Activated naive CD4-positive, alpha-beta T cell treated with anti-CD3 and anti-CD28 coated beads, Interleukin-2, amount 10 ng/mL, durations not matched to agents 7 days and 5 days (primary cell): ENCODE measurements around the gene HOXB9.

ENCODE experiments used
- CTCF ChIA-PET: fragments of 350-600 bp; sonication (Branson Sonifier 250); formaldehyde crosslinking; loops from one replicate; lab custom pipeline; 2021; ENCODE audit warnings: antibody characterized with exemption; lab: Charles Lee
- DNase-seq: peaks from one replicate; pipeline ENCODE4 v3.0.0-alpha.2; 2020
- H3K27ac Mint-ChIP-seq: one replicate; pipeline ENCODE4 v1.8.0; 2021; ENCODE audit warnings: mild to moderate bottlenecking, moderate library complexity, mixed read lengths
- H3K27me3 Mint-ChIP-seq: one replicate; pipeline ENCODE4 v1.8.0; 2021; ENCODE audit warnings: mild to moderate bottlenecking, mixed read lengths
- H3K36me3 Mint-ChIP-seq: one replicate; pipeline ENCODE4 v1.8.0; 2021; ENCODE audit warnings: mixed read lengths
- H3K4me1 Mint-ChIP-seq: one replicate; pipeline ENCODE4 v1.8.0; 2021; ENCODE audit warnings: mixed read lengths
- H3K4me3 Mint-ChIP-seq: one replicate; pipeline ENCODE4 v1.8.0; 2021; ENCODE audit warnings: mild to moderate bottlenecking, moderate library complexity, mixed read lengths
- H3K9me3 Mint-ChIP-seq: one replicate; pipeline ENCODE4 v1.8.0; 2021; ENCODE audit warnings: mixed read lengths

HOXB9 gene

GRCh38 chr17:48632579-48633265 is 6.6 kb upstream of the HOXB9 start:
- peaks cover 17% of the 10 kb centered on the region for H3K4me1 Mint-ChIP-seq
- no peak overlapping the region for H3K27ac Mint-ChIP-seq
- peaks cover 100% of the 10 kb centered on the region for H3K27me3 Mint-ChIP-seq
- H3K36me3 Mint-ChIP-seq, result no peaks in the 10 kb centered on the region
- CTCF ChIA-PET, result interaction anchor here (1.2 to 1.9 kb wide), 4 partner anchors 11 to 42 kb away, joined by 3 to 5 read pairs (median 4); no protein-coding TSS in a partner anchor
- H3K4me3 Mint-ChIP-seq, result peak overlapping the region; percentile 16
- DNase-seq, result no peak
- no peaks in the 10 kb centered on the region for H3K9me3 Mint-ChIP-seq

- Mint-ChIP-seq H3K27ac (no peak overlapping the region), H3K36me3 (no peaks in the 10 kb centered on the region), H3K4me1 (peaks cover 18% of the 10 kb centered on the region), H3K4me3 (no peak overlapping the region), H3K9me3 (no peaks in the 10 kb centered on the region), H3K27me3 (peaks cover 100% of the 10 kb centered on the region)
- CTCF ChIA-PET, result interaction anchor here (1.2 to 1.9 kb wide), 4 partner anchors 11 to 41 kb away, joined by 3 to 5 read pairs (median 4); no protein-coding TSS in a partner anchor
- DNase-seq, result no peak
These were observed 5.8 kb upstream of the HOXB9 start for GRCh38 chr17:48631693-48632578.

GRCh38 chr17:48630925-48631692 is 5.0 kb upstream of the HOXB9 start:
- peaks cover 100% of the 10 kb centered on the region for H3K27me3 Mint-ChIP-seq
- H3K4me3 Mint-ChIP-seq, result no peak overlapping the region
- H3K27ac Mint-ChIP-seq, result no peak overlapping the region
- peaks cover 17% of the 10 kb centered on the region for H3K4me1 Mint-ChIP-seq
- no peaks in the 10 kb centered on the region for H3K9me3 Mint-ChIP-seq
- CTCF ChIA-PET, result interaction anchor here (1.2 to 1.3 kb wide), 2 partner anchors 29 to 40 kb away, joined by 4 read pairs; no protein-coding TSS in a partner anchor
- DNase-seq, result no peak
- no peaks in the 10 kb centered on the region for H3K36me3 Mint-ChIP-seq

- Mint-ChIP-seq H3K27me3 (peaks cover 100% of the 10 kb centered on the region), H3K4me1 (peaks cover 20% of the 10 kb centered on the region), H3K27ac (no peak overlapping the region), H3K9me3 (no peaks in the 10 kb centered on the region), H3K4me3 (no peak overlapping the region), H3K36me3 (no peaks in the 10 kb centered on the region)
- no peak for DNase-seq
- CTCF ChIA-PET, result no interaction called here
These were observed 4.1 kb upstream of the HOXB9 start for GRCh38 chr17:48630009-48630924.

GRCh38 chr17:48629411-48629759 is 3.2 kb upstream of the HOXB9 start:
- CTCF ChIA-PET, result interaction anchor here (1.2 kb wide), 1 partner anchor 18 kb away, joined by 4 read pairs; no protein-coding TSS in a partner anchor
- no peaks in the 10 kb centered on the region for H3K9me3 Mint-ChIP-seq
- peaks cover 20% of the 10 kb centered on the region for H3K4me1 Mint-ChIP-seq
- DNase-seq, result no peak
- H3K4me3 Mint-ChIP-seq, result no peak overlapping the region
- H3K36me3 Mint-ChIP-seq, result no peaks in the 10 kb centered on the region
- no peak overlapping the region for H3K27ac Mint-ChIP-seq
- peaks cover 100% of the 10 kb centered on the region for H3K27me3 Mint-ChIP-seq

GRCh38 chr17:48628649-48629410 is 2.7 kb upstream of the HOXB9 start:
- H3K4me1 Mint-ChIP-seq, result peaks cover 23% of the 10 kb centered on the region
- no peak for DNase-seq
- no peak overlapping the region for H3K4me3 Mint-ChIP-seq
- CTCF ChIA-PET, result interaction anchor here (1.2 kb wide), 1 partner anchor 19 kb away, joined by 4 read pairs; no protein-coding TSS in a partner anchor
- peaks cover 100% of the 10 kb centered on the region for H3K27me3 Mint-ChIP-seq
- H3K9me3 Mint-ChIP-seq, result no peaks in the 10 kb centered on the region
- no peaks in the 10 kb centered on the region for H3K36me3 Mint-ChIP-seq
- no peak overlapping the region for H3K27ac Mint-ChIP-seq

GRCh38 chr17:48627623-48628521 is 1.7 kb upstream of the HOXB9 start:
- Mint-ChIP-seq H3K4me3 (no peak overlapping the region), H3K27me3 (peaks cover 100% of the 10 kb centered on the region), H3K36me3 (no peaks in the 10 kb centered on the region), H3K4me1 (peaks cover 19% of the 10 kb centered on the region), H3K9me3 (no peaks in the 10 kb centered on the region), H3K27ac (no peak overlapping the region)
- CTCF ChIA-PET, result interaction anchor here (0.7 kb wide), 1 partner anchor 9 kb away, joined by 3 read pairs; no protein-coding TSS in a partner anchor
- DNase-seq, result no peak

- H3K9me3 Mint-ChIP-seq, result no peaks in the 10 kb centered on the region
- H3K27me3 Mint-ChIP-seq, result peaks cover 100% of the 10 kb centered on the region
- no peak overlapping the region for H3K27ac Mint-ChIP-seq
- no peak overlapping the region for H3K4me3 Mint-ChIP-seq
- CTCF ChIA-PET, result interaction anchor here (0.7 to 2.5 kb wide), 4 partner anchors 8 to 124 kb away, joined by 3 to 13 read pairs (median 8); partner anchors contain the start of gene HOXB8
- H3K4me1 Mint-ChIP-seq, result peaks cover 17% of the 10 kb centered on the region
- no peak for DNase-seq
- no peaks in the 10 kb centered on the region for H3K36me3 Mint-ChIP-seq
These were observed 1.0 kb upstream of the HOXB9 start for GRCh38 chr17:48627118-48627597.

GRCh38 chr17:48625495-48626244 is 488 bp downstream of the HOXB9 start:
- Mint-ChIP-seq H3K9me3 (no peaks in the 10 kb centered on the region), H3K36me3 (no peaks in the 10 kb centered on the region), H3K27me3 (peaks cover 100% of the 10 kb centered on the region), H3K4me1 (peaks cover 17% of the 10 kb centered on the region), H3K4me3 (peak overlapping the region; percentile 64), H3K27ac (no peak overlapping the region)
- CTCF ChIA-PET, result interaction anchor here (1.0 to 2.5 kb wide), 5 partner anchors 11 to 126 kb away, joined by 3 to 13 read pairs (median 4); partner anchors contain the start of gene HOXB8
- peak; percentile 49 for DNase-seq

- peaks cover 100% of the 10 kb centered on the region for H3K27me3 Mint-ChIP-seq
- H3K9me3 Mint-ChIP-seq, result no peaks in the 10 kb centered on the region
- no peak overlapping the region for H3K4me3 Mint-ChIP-seq
- DNase-seq, result peak; percentile 41
- no peak overlapping the region for H3K27ac Mint-ChIP-seq
- no peaks in the 10 kb centered on the region for H3K36me3 Mint-ChIP-seq
- peaks cover 17% of the 10 kb centered on the region for H3K4me1 Mint-ChIP-seq
- CTCF ChIA-PET, result interaction anchor here (0.7 to 2.5 kb wide), 6 partner anchors 10 to 127 kb away, joined by 3 to 13 read pairs (median 4); partner anchors contain the start of gene HOXB8
These were observed 1.3 kb downstream of the HOXB9 start for GRCh38 chr17:48624544-48625494.
